K562 (cell line): ENCODE measurements around the gene VARS1. TPM values are rescaled to one million over a fixed set of nuclear protein-coding genes. Genes with fewer than 3 reads are reported as not detected.

Source experiments
- BMI1 ChIP-seq: fragments of 150-350 bp; IDR thresholded peaks from 2 replicates; pipeline ENCODE4 v1.6.1; 2014; ENCODE audit warnings: low read length
- BRD4 ChIP-seq: fragments of 200-600 bp; sonication (generic); IDR thresholded peaks from 2 replicates; pipeline ENCODE4 v1.6.1; 2017; ENCODE audit warnings: inconsistent platforms
- CEBPB ChIP-seq: fragments of 450-650 bp; IDR thresholded peaks from 2 replicates; pipeline ENCODE4 v1.6.1; 2016; ENCODE audit warnings: missing genetic modification characterization, missing compliant biosample characterization
- DNMT1 ChIP-seq: fragments of 450-650 bp; IDR thresholded peaks from 2 replicates; pipeline ENCODE4 v1.6.1; 2016; ENCODE audit warnings: antibody characterized with exemption, mild to moderate bottlenecking
- GTF2F1 ChIP-seq: IDR thresholded peaks from 2 replicates; pipeline ENCODE4 v1.6.1; 2011; ENCODE audit warnings: low read depth, low read length, improper control_type of control experiment
- MAZ ChIP-seq, 2 experiments: fragments of 450-650 bp in 1 of 2; sonication (generic) in 1 of 2; formaldehyde crosslinking; IDR thresholded peaks in 1 of 2; conservative IDR thresholded peaks in 1 of 2; 2 replicates each; pipeline versions ENCODE4 v1.4.0 to v1.5.0; 2020; ENCODE audit warnings: mild to moderate bottlenecking in 1 of 2, missing genetic modification reagents in 1 of 2
- NR3C1 ChIP-seq: sonication (generic); formaldehyde crosslinking; IDR thresholded peaks from 2 replicates; pipeline ENCODE4 v1.8.1; 2022; ENCODE audit warnings: missing genetic modification reagents
- PHB2 ChIP-seq: fragments of 450-650 bp; IDR thresholded peaks from 2 replicates; pipeline ENCODE4 v1.6.1; 2017; ENCODE audit warnings: low read depth
- POLR2AphosphoS2 ChIP-seq: IDR thresholded peaks from 2 replicates; pipeline ENCODE4 v1.6.1; 2012; ENCODE audit warnings: low read length, improper control_type of control experiment
- SMARCB1 ChIP-seq: IDR thresholded peaks from 2 replicates; pipeline ENCODE4 v1.6.1; 2011; ENCODE audit warnings: improper control_type of control experiment, low read depth; ENCODE audit not compliant: insufficient read length
- THRA ChIP-seq: fragments of 450-650 bp; IDR thresholded peaks from 2 replicates; pipeline ENCODE4 v1.6.1; 2017; ENCODE audit warnings: mild to moderate bottlenecking, moderate library complexity
- TRIM25 ChIP-seq: fragments of 450-650 bp; IDR thresholded peaks from 2 replicates; pipeline ENCODE4 v1.7.0; 2016; ENCODE audit warnings: borderline replicate concordance
- XRCC4 ChIP-seq: IDR thresholded peaks from one replicate; pipeline ENCODE4 v1.6.1; 2011; ENCODE audit not compliant: insufficient read depth, insufficient read length; ENCODE audit errors: extremely low read depth
- ZBTB12 ChIP-seq: fragments of 250-450 bp; sonication (Bioruptor Pico); IDR thresholded peaks from 2 replicates; pipeline ENCODE4 v1.4.0; 2020
- ZNF282 ChIP-seq: sonication (generic); formaldehyde crosslinking; IDR thresholded peaks from 2 replicates; pipeline ENCODE4 v1.8.1; 2023; ENCODE audit warnings: missing genetic modification reagents
- ZNF324 ChIP-seq: fragments of 250-450 bp; sonication (Bioruptor Pico); IDR thresholded peaks from 2 replicates; pipeline ENCODE4 v1.4.0; 2020; ENCODE audit warnings: mild to moderate bottlenecking
- ZNF347 ChIP-seq: fragments of 450-650 bp; formaldehyde crosslinking; IDR thresholded peaks from 2 replicates; pipeline ENCODE4 v1.4.0; 2020; ENCODE audit warnings: low read depth, mild to moderate bottlenecking, moderate library complexity
- ZNF449 ChIP-seq: fragments of 250-450 bp; sonication (Bioruptor Pico); IDR thresholded peaks from 2 replicates; pipeline ENCODE4 v1.8.0; 2022; ENCODE audit warnings: moderate library complexity, mild to moderate bottlenecking, inconsistent platforms
- ZNF609 ChIP-seq: sonication (generic); formaldehyde crosslinking; IDR thresholded peaks from 2 replicates; pipeline ENCODE4 v1.8.1; 2023; ENCODE audit warnings: missing genetic modification reagents, mild to moderate bottlenecking, borderline replicate concordance
- polyA plus RNA-seq, 8 experiments: library from polyadenylated mRNA; depleted of rRNA in 4 of 8; stranded (reverse) in 5 of 8; unstranded in 3 of 8; fragments of >200 nt; fragmentation: Nextera tagmentation in 2 of 8; fragmentation: Illumina TruSeq in 1 of 8; extraction: Ambion mirVana in 2 of 8; extraction: Trizol in 1 of 8; gene quantifications; 2 replicates each; pipeline versions ENCODE4 v1.2.1 to v1.2.3, GENCODE V29; 2011 to 2014; ENCODE audit warnings: inconsistent platforms in 1 of 8, missing spikeins in 1 of 8
- total RNA-seq, 7 experiments: library from RNA; depleted of rRNA in 6 of 7; stranded (reverse); fragments of >200 nt in 6 of 7; fragmentation: Illumina TruSeq in 2 of 7; extraction: Trizol in 2 of 7; gene quantifications; 2 replicates each; pipeline versions ENCODE4 v1.2.1 to v1.2.3, GENCODE V29; 2011 to 2021; ENCODE audit warnings: low replicate concordance in 1 of 7

VARS1 gene
- total and polyA plus RNA-seq, 9 of the 15 experiments (the other 6 are each of a cell fraction or from before 2014, with no cell fraction given) = 2.9 to 488 (median 130) TPM

- TF ChIP-seq TRIM25 = no peak
- no peak for TF ChIP-seq THRA
- TF ChIP-seq ZNF282 (CRISPR knock-in tag) = no peak
- TF ChIP-seq ZNF347 (CRISPR knock-in tag) = no peak
- no peak for TF ChIP-seq XRCC4
- TF ChIP-seq POLR2AphosphoS2 = no peak
- TF ChIP-seq SMARCB1 = peak; percentile 99
- TF ChIP-seq CEBPB = peak; percentile 38; the same call in 1 of the 2 replicates
- TF ChIP-seq MAZ (CRISPR knock-in tag; conservative IDR thresholded peaks at IDR 0.05 in 1 of 2, IDR thresholded peaks at IDR 0.05 in 1 of 2) = 0 out of 4 replicates have a peak, but pooled peaks of 1 of the 2 experiments have one; percentile 50
- no peak for TF ChIP-seq BRD4
- no peak for TF ChIP-seq BMI1
- no peak for TF ChIP-seq GTF2F1
- TF ChIP-seq ZNF449 (CRISPR knock-in tag) = no peak
- TF ChIP-seq ZNF609 = no peak
- TF ChIP-seq PHB2 = no peak
- no peak for TF ChIP-seq NR3C1 (CRISPR knock-in tag)
- no peak for TF ChIP-seq ZNF324 (CRISPR knock-in tag)
- no peak for TF ChIP-seq ZBTB12 (CRISPR knock-in tag)
- no peak; the same call in 1 of the 2 replicates for TF ChIP-seq DNMT1
These were observed 1.2 kb downstream of the VARS1 start (continued) for GRCh38 chr6:31794294-31794865.
